Activated gamma-delta T cell (primary cell): ENCODE data around the gene METTL15.
"Not testable (repeated sequence)": the region's sequence is repeated elsewhere in the genome, so short reads cannot be mapped to it uniquely, and the experiment has no call there.

Experiments used
- DNase-seq: peaks from one replicate; lab custom pipeline; 2025; lab: John Stamatoyannopoulos, UW

Gene METTL15

DNA sequence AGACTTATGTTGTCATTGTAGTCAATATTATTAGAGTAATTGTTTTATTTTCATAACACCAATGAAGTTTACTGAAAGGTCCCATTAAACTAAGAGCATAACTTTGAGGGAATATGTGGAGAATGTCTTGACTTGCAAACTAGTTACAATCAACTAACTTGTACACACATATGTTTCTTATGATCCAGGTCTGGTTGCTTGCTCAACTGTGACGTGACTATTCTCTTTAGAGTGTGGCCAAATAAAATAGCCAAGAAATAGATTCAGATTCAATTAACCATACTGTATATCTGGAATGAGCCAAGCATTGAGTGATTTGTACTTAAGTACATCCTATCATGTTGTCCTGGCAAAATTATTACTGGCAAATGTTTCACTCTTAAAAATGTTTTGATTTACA is 101.7 kb downstream of the METTL15 start:
- DNase-seq = no peak

DNA sequence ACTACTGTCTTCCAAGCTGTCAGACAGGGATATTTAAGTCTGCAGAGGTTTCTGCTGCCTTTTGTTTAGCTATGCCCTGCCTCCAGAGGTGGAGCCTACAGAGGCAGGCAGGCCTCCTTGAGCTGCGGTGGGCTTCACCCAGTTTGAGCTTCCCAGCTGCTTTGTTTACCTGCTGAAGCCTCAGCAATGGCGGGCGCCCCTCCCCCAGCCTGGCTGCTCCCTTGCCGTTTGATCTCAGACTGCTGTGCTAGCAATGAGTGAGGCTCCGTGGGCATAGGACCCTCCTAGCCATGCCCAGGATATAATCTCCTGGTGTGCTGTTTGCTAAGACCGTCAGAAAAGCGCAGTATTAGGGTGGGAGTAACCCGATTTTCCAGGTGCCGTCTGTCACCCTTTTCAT is 113.9 kb downstream of the METTL15 start:
- DNase-seq = not testable (repeated sequence)

DNA sequence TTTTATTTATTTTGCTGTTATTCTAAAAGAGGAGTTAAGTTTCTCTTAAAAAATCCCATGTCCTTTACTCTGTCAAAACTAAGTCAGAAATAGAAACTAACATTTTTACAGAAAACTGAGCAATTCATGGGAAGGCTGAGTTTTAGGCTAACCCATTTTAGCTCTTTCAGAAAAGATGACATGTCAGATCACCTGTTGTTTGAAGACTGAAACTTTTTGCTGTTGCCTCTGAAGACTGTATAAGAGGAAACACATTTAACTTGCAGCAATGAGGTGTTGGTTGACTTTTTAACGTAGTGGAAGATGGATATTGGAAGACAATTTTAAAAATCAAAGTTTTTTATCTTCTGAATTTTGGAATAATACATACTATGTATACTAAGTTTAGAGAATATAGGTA is 115.4 kb downstream of the METTL15 start:
- no peak for DNase-seq

GRCh38 chr11:28223994-28224393 is 115.8 kb downstream of the METTL15 start:
- no peak for DNase-seq

GRCh38 chr11:28227460-28227859 is 119.3 kb downstream of the METTL15 start:
- no peak for DNase-seq

DNA sequence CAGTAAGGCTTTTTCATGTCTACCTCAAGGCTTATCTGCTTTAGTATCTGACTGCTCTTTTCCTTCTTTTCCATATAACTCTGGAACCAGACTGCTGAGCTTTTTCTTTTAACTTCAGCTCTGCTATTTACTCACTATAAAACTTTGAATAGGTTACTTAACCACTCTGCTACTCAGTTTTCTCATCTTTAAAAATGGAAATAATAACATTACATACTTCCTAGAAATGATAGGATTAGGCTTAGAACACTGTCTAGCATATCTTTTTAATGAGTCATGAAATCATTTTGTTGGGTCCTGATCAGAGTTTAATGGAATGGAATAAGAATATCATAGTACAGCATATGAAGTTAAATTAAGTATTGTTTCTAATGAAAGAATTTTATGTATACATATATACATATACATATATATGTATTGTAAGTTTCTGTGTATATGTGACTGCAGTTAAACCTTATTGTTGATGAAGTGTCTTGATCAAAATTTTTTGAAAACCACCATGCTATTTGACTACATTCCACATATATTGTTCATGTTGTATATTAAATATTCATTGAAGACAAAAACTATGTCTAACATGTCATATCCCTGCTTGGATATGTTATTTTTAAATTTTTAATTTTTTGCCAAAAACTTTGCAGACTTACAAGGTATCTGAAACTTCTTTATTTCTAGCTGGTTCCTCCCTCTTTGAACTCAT is 120.2 kb downstream of the METTL15 start:
- DNase-seq = no peak

GRCh38 chr11:28231475-28231874 is 123.3 kb downstream of the METTL15 start:
- DNase-seq = no peak

DNA sequence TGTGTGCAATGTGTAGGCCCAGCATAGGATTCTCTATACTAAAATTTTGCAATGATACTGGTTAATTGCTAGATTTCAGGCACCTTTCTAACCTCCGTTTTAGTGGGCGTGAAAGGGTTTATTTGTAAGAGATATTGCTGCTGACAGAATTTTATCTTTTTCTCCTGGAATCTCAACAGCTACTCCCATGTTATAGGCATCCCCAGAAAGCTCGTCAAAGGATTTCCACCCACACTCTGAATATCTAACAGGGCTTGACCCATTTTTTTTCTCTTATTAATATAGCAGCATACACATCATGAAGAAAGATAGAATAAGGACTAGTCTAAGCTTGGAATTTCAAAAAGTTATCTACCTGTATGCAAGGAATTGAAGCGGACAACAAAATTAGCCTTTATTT is 124.5 kb downstream of the METTL15 start:
- DNase-seq = no peak

DNA sequence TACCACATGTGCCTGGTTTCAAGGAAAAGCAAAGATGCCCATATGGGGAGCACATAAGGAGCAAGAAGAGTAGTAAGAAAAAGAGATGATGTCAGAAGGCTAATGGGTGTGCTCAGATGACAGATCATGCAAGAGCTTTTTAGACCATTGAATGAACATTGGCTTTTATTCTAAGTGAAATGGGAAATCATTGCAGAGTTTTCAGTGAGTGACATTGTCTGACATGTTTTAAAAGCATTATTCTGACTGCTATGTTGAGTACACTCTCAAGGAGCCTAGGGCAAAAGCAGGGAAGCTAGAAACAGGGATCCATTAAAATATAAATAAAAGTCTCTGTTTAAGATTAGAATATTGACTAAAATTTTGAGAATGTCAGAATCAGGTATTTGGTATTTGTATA is 133.6 kb downstream of the METTL15 start:
- DNase-seq = no peak

DNA sequence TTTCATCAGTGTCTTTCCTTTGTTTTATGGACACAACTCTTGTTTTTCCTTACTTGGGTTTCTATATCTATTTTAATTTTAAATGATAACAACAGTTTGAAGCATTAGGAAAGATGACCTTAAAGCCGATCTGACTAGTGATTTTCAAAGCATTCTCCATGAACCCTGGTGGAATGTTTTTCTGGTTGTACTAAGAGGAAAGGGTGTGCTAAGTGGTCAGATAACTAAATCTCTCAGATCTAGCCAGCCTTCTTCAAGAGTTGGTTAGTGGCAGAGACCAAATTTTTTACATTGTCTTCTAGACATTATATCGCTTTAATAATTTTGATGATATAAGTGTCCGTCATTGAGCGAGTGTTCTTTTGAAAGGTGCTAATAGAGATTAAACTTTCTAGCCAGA is 134.4 kb downstream of the METTL15 start:
- no peak for DNase-seq

- DNase-seq = no peak
Observed at GRCh38 chr11:28243061-28243460, 134.9 kb downstream of the METTL15 start.

GRCh38 chr11:28243581-28243980 is 135.4 kb downstream of the METTL15 start:
- DNase-seq = no peak

GRCh38 chr11:28245131-28245530 is 136.9 kb downstream of the METTL15 start:
- no peak for DNase-seq

- DNase-seq = no peak
Observed at GRCh38 chr11:28250192-28250591, 142.0 kb downstream of the METTL15 start.

- no peak for DNase-seq
Observed at GRCh38 chr11:28251257-28251656, 143.1 kb downstream of the METTL15 start.

GRCh38 chr11:28257761-28258160 is 149.6 kb downstream of the METTL15 start:
- DNase-seq = no peak

GRCh38 chr11:28259177-28259843 is 151.1 kb downstream of the METTL15 start:
- DNase-seq = no peak

- DNase-seq = no peak
Observed at GRCh38 chr11:28268925-28269324, 160.7 kb downstream of the METTL15 start.

- no peak for DNase-seq
Observed at GRCh38 chr11:28269586-28269985, 161.4 kb downstream of the METTL15 start.

DNA sequence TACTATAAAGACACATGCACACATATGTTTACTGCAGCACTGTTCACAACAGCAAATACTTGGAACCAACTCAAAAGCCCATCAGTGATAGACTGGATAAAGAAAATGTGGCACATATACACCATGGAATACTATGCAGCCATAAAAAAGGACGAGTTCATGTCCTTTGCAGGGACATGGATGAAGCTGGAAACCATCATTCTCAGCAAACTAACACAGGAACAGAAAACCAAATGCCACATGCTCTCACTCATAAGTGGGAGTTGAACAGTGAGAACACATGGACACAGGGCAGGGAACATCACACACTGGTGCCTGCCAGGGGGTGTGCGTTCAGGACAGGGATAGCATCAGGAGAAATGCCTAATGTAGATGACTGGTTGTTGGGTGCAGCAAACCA is 164.1 kb downstream of the METTL15 start:
- not testable (repeated sequence) for DNase-seq

GRCh38 chr11:28274216-28274615 is 166.0 kb downstream of the METTL15 start:
- no peak for DNase-seq

- DNase-seq = no peak
Observed at GRCh38 chr11:28284196-28284595, 176.0 kb downstream of the METTL15 start.

GRCh38 chr11:28289444-28289843 is 181.3 kb downstream of the METTL15 start:
- DNase-seq = no peak

- DNase-seq = not testable (repeated sequence)
Observed at GRCh38 chr11:28290995-28291394, 182.8 kb downstream of the METTL15 start.
